Psoas muscle (tissue), 8 donors: ENCODE results near the gene SPNS2. TPM values are rescaled to one million over a fixed set of nuclear protein-coding genes. Genes with fewer than 3 reads are reported as not detected.
A peak's percentile ranks its signal among the peaks of the same experiment; 100 is the strongest.

Experiments
- ATAC-seq, 4 donors: fragments of 200-7000 bp; cut with Tn5 transposase; one replicate each; pipeline ENCODE4 v1.9.1; 2020; ENCODE audit warnings: moderate library complexity in 3 of 4, mild to moderate bottlenecking in 2 of 4
- DNase-seq, 2 donors: peaks; one replicate each; pipeline ENCODE4 v3.0.0-alpha.2; 2020
- H3K27ac ChIP-seq: fragments of 200-600 bp; one replicate; pipeline ENCODE4 v1.8.0; 2022
- H3K27me3 ChIP-seq, 3 donors: fragments of 200-600 bp in 1 of 3; one replicate each; pipeline versions ENCODE4 v1.6.1 to v1.8.0; 2013 to 2022; ENCODE audit warnings: low read length in 2 of 3, mild to moderate bottlenecking in 2 of 3, moderate library complexity in 1 of 3; ENCODE audit not compliant: insufficient read depth in 3 of 3
- H3K36me3 ChIP-seq, 2 donors: fragments of 200-600 bp in 1 of 2; one replicate each; pipeline versions ENCODE4 v1.6.1 to v1.8.0; 2013 to 2022; ENCODE audit warnings: low read depth in 1 of 2, mild to moderate bottlenecking in 1 of 2, moderate library complexity in 1 of 2; ENCODE audit not compliant: insufficient read depth in 1 of 2
- H3K4me1 ChIP-seq: fragments of 200-600 bp; one replicate; pipeline ENCODE4 v1.8.0; 2022
- H3K4me3 ChIP-seq: fragments of 200-600 bp; one replicate; pipeline ENCODE4 v1.8.0; 2022; ENCODE audit warnings: mild to moderate bottlenecking
- H3K9me3 ChIP-seq: fragments of 200-600 bp; one replicate; pipeline ENCODE4 v1.8.0; 2022
- WGBS, 3 donors: extraction: QIAGEN DNeasy Blood & Tissue Kit; methylation state at CpG; one replicate each; pipeline versions ENCODE4 v1.1.6 to v1.1.7; 2013; 5-methylcytosine and 5-hydroxymethylcytosine counted together
- intact Hi-C, 2 donors: fragments of 100-400 bp; cut with DNase I; formaldehyde crosslinking; loops; one replicate each; pipeline versions ENCODE4 v1.11.0 to v1.14.2; 2022
- polyA plus RNA-seq, 3 donors: library from polyadenylated mRNA; stranded (reverse); fragments of 200-250 nt; gene quantifications; one replicate each; pipeline ENCODE4 v1.2.3, GENCODE V29; 2013
- total RNA-seq, 4 donors: library from RNA; stranded (reverse); fragmentation: NEBNext Ultra II Directional in 2 of 4; extraction: Animal tissue kit (Norgen Biotek cat#: 25700) in 2 of 4; gene quantifications; one replicate each; pipeline versions ENCODE4 v1.2.1 to v1.2.4, GENCODE V29; 2021 to 2023
- TF ChIP-seq, protein P1 (sequence below): fragments of 200-600 bp; IDR thresholded peaks from one replicate; pipeline ENCODE4 v1.8.0; 2022; ENCODE audit warnings: antibody characterized with exemption
- donor health status: healthy with polysubstance abuse.
- donor health status: DM: no; HTN: no; CAD: no; lungs with moderate emphysema.
- donor health status: Bipolar disorder and iron deficiency.
- donor health status: healthy.
- donor health status: DM: yes; HTN: yes; CAD: no.
- donor health status: DM: no; HTN: no; CAD: no.
- donor health status: DM: no; HTN: no; CAD: no.
- donor health status: DM: yes; HTN: yes; CAD: no.

The SPNS2 gene
- total and polyA plus RNA-seq, 7 donors: 3.5 to 10.6 (median 6.4) TPM

DNA sequence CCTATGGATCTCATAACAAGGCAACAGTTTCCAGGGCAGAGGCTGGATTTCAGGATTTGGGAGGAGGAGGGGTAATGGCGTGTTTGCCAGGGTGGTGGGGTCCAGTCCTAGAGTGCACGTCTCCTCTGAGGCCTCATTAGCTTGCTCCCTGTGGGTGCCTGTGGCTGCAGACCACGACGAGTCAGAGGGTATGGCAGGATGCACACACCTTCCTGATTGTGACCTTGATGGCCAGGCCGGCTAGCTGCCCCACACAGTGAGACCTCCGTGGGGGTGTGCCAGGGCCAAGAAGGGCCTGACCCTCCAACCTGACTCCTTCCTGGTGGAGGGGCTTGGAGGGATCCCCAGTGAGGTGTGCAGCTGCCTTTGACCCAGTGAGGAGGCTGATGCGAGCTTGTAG lies 81.6 kb downstream of the SPNS2 start:
- Histone ChIP-seq H3K36me3 (no peaks in the 10 kb centered on the region), H3K4me1 (peaks cover 39% of the 10 kb centered on the region), H3K27ac (no peak overlapping the region), H3K4me3 (no peak overlapping the region), H3K9me3 (no peaks in the 10 kb centered on the region), H3K27me3 (no peaks in the 10 kb centered on the region)
- no peak for ATAC-seq
- TF ChIP-seq, protein P1, sequence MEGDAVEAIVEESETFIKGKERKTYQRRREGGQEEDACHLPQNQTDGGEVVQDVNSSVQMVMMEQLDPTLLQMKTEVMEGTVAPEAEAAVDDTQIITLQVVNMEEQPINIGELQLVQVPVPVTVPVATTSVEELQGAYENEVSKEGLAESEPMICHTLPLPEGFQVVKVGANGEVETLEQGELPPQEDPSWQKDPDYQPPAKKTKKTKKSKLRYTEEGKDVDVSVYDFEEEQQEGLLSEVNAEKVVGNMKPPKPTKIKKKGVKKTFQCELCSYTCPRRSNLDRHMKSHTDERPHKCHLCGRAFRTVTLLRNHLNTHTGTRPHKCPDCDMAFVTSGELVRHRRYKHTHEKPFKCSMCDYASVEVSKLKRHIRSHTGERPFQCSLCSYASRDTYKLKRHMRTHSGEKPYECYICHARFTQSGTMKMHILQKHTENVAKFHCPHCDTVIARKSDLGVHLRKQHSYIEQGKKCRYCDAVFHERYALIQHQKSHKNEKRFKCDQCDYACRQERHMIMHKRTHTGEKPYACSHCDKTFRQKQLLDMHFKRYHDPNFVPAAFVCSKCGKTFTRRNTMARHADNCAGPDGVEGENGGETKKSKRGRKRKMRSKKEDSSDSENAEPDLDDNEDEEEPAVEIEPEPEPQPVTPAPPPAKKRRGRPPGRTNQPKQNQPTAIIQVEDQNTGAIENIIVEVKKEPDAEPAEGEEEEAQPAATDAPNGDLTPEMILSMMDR: no peak
- WGBS, 3 donors: 64 to 73% (median 66%) methylated on average over 7 of the region's 7 CpGs
- DNase-seq: peak in 1 of 2 donors; percentile 52
- intact Hi-C loops: loop anchor here (5.0 kb wide), 2 partner anchors 37 to 42 kb away; no protein-coding TSS in a partner anchor

DNA sequence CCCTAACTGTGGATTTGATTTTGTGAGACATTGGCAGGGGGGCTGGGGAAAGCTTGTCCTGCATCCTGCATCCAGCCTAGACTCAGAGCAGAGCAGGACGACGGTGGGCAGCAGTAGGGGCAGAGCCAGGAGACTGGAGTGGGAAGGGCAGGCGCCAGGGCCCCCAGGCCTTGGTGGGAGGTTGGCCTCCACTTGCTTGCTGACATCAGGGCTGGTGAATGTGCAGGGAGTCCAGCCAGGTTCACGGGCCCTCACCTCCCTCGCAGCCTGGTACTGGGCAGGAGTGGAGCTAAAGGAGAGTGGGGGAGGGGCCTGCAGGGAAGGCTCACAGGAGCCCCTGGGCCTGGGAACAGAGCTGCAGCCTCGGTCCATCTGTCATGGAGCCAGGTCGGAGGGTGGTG lies 83.4 kb downstream of the SPNS2 start:
- no peak for ATAC-seq
- 56 to 67% (median 63%) methylated on average over 5 to 7 of the region's 7 CpGs for WGBS, 3 donors

DNA sequence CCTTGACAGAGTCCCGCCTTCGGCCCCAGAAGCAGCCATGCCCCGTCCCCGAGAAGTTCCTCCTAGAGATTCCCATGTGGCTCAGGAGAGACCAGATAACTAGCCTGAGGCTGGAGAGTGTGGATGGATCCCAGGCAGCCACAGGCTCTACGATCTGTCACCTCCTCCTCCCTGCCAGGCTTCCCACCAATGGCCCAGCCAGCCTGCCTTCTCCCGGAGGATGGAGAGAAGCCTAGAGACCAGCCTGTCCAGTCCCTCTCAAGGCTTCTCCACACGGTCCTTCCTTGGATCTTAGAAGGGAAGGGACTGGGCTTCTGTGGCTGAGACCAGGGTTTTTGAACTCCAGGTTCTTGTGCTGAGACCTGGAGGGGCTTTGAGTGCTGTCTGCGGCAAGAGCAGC lies 84.0 kb downstream of the SPNS2 start:
- intact Hi-C loops: loop anchor here (5.0 kb wide), 2 partner anchors 35 to 40 kb away; no protein-coding TSS in a partner anchor
- Histone ChIP-seq H3K4me3 (no peak overlapping the region), H3K27ac (no peak overlapping the region), H3K36me3 (peaks cover 0 to 10% of the 10 kb centered on the region in 2 donors), H3K9me3 (no peaks in the 10 kb centered on the region), H3K4me1 (peaks cover 17% of the 10 kb centered on the region), H3K27me3 (no peaks in the 10 kb centered on the region)
- ATAC-seq: no peak
- TF ChIP-seq, protein P1: no peak
- WGBS, 3 donors: 80 to 83% (median 82%) methylated on average over 8 of the region's 8 CpGs
- peak in 1 of 2 donors; percentile 41 for DNase-seq

More for the DNA sequence above, 83.4 kb downstream of the SPNS2 start:
- DNase-seq: peak in 1 of 2 donors; percentile 48
- intact Hi-C loops: loop anchor here (5.0 kb wide), 2 partner anchors 35 to 40 kb away; no protein-coding TSS in a partner anchor
- H3K27me3 ChIP-seq: no peaks in the 10 kb centered on the region
- TF ChIP-seq, protein P1: no peak
- peaks cover 21% of the 10 kb centered on the region for H3K4me1 ChIP-seq
- H3K36me3 ChIP-seq: peaks cover 0 to 6% of the 10 kb centered on the region in 2 donors
- H3K27ac ChIP-seq: no peak overlapping the region
- no peaks in the 10 kb centered on the region for H3K9me3 ChIP-seq
- no peak overlapping the region for H3K4me3 ChIP-seq

DNA sequence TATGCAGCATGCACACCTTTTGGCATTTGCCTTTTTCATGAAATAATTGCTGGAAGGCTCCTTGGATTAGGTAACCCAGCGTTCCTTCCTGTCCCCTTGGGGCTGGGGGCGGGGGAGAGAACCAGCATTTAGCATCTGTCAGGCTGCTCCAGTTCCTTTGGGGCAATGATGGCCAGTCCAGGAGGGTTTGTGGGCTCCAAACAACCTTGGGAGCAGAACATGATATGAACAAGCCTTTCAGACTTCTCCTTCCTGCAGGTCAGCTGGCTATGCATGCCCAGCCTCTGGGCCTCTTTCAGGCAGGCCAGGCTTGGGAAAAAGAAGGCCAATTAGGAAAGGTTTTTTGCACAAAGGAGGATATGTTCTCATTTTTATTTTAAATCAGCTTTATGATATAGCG lies 84.5 kb downstream of the SPNS2 start:
- Histone ChIP-seq H3K4me3 (peak overlapping the region; percentile 81), H3K4me1 (peaks cover 17% of the 10 kb centered on the region), H3K36me3 (peaks cover 0 to 10% of the 10 kb centered on the region in 2 donors), H3K9me3 (no peaks in the 10 kb centered on the region), H3K27me3 (no peaks in the 10 kb centered on the region), H3K27ac (peak overlapping the region; percentile 99)
- TF ChIP-seq, protein P1: no peak
- 73 to 82% (median 74%) methylated on average over 3 of the region's 3 CpGs for WGBS, 3 donors
- peak in 1 of 2 donors; percentile 32 for DNase-seq
- ATAC-seq: no peak
- intact Hi-C loops: loop anchor here (5.0 kb wide), 2 partner anchors 34 to 39 kb away; no protein-coding TSS in a partner anchor

DNA sequence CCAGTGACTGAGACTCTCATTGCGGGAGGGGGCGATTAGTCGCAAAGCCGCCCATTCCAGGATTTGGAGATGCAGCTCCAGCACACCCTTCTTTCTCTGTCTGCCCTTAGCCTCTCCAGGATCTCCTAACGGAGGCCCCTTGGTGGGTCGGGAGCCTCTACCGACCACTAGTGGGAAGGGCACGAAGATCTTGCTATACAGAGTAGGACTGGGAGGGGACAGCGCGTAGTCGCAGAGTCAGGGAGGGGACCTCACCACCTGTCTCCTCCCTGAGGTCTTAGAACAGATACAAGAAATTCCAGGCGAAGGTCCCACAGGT lies 85.1 kb downstream of the SPNS2 start:
- ATAC-seq: peak; percentile 55 to 67 (median 63)
- peaks cover 0 to 10% of the 10 kb centered on the region in 2 donors for H3K36me3 ChIP-seq
- peaks cover 20% of the 10 kb centered on the region for H3K4me1 ChIP-seq
- intact Hi-C loops: loop anchor here (5.0 kb wide), 2 partner anchors 34 to 39 kb away; no protein-coding TSS in a partner anchor
- DNase-seq: peak in 1 of 2 donors; percentile 79
- no peaks in the 10 kb centered on the region for H3K9me3 ChIP-seq
- no peaks in the 10 kb centered on the region for H3K27me3 ChIP-seq
- peak overlapping the region; percentile 81 for H3K4me3 ChIP-seq
- H3K27ac ChIP-seq: peak overlapping the region; percentile 99
- 13 to 22% (median 20%) methylated on average over 12 of the region's 12 CpGs for WGBS, 3 donors
- TF ChIP-seq, protein P1: peak; percentile 49
